CD8-positive, alpha-beta memory T cell (primary cell): Measurements from ENCODE around the gene NDFIP1. TPM values are rescaled to one million over a fixed set of nuclear protein-coding genes. Genes with fewer than 3 reads are reported as not detected.

Experiments
- CTCF ChIA-PET: fragments of 350-600 bp; sonication (Branson Sonifier 250); formaldehyde crosslinking; loops from one replicate; lab custom pipeline; 2021; ENCODE audit warnings: antibody characterized with exemption; lab: Charles Lee
- POLR2A ChIA-PET: fragments of 350-600 bp; sonication (Branson Sonifier 250); formaldehyde crosslinking; loops from one replicate; lab custom pipeline; 2021; ENCODE audit warnings: antibody characterized with exemption; lab: Charles Lee
- DNase-seq, 5 donors: peaks; one replicate each; pipeline versions ENCODE4 v3.0.0 to v3.0.0-alpha.2; 2020 to 2022; ENCODE audit warnings: mixed read lengths in 1 of 5
- H3K27ac ChIP-seq: one replicate; pipeline ENCODE4 v1.7.0; 2013; ENCODE audit warnings: low read depth, mild to moderate bottlenecking, low read length, moderate library complexity
- H3K27me3 ChIP-seq: 2 replicates; pipeline ENCODE4 v1.7.0; 2013; ENCODE audit warnings: low read length, mild to moderate bottlenecking; ENCODE audit not compliant: insufficient read depth, poor library complexity, severe bottlenecking
- H3K36me3 ChIP-seq: 2 replicates; pipeline ENCODE4 v1.7.0; 2013; ENCODE audit warnings: mild to moderate bottlenecking, low read length, moderate library complexity; ENCODE audit not compliant: insufficient read depth
- H3K4me1 ChIP-seq: 2 replicates; pipeline ENCODE4 v1.7.0; 2013; ENCODE audit warnings: mild to moderate bottlenecking, low read length, moderate library complexity; ENCODE audit not compliant: insufficient read depth
- H3K4me3 ChIP-seq: 2 replicates; pipeline ENCODE4 v1.7.0; 2013; ENCODE audit warnings: mild to moderate bottlenecking, low read length
- H3K9me3 ChIP-seq: 2 replicates; pipeline ENCODE4 v1.7.0; 2013; ENCODE audit warnings: mild to moderate bottlenecking, low read length
- H3K27ac Mint-ChIP-seq, 8 donors: one replicate each; pipeline ENCODE4 v1.8.0; 2020 to 2021; ENCODE audit warnings: mixed read lengths in 8 of 8, mild to moderate bottlenecking in 6 of 8, inconsistent platforms in 3 of 8, moderate library complexity in 3 of 8
- H3K27me3 Mint-ChIP-seq, 2 donors: one replicate each; pipeline ENCODE4 v1.8.0; 2020 to 2021; ENCODE audit warnings: mixed read lengths in 2 of 2, mild to moderate bottlenecking in 1 of 2, moderate library complexity in 1 of 2
- H3K36me3 Mint-ChIP-seq, 3 donors: one replicate each; pipeline ENCODE4 v1.8.0; 2020 to 2021; ENCODE audit warnings: mixed read lengths in 3 of 3, inconsistent platforms in 1 of 3, mild to moderate bottlenecking in 1 of 3
- H3K4me1 Mint-ChIP-seq, 3 donors: one replicate each; pipeline ENCODE4 v1.8.0; 2020 to 2021; ENCODE audit warnings: mixed read lengths in 3 of 3, inconsistent platforms in 1 of 3, mild to moderate bottlenecking in 1 of 3
- H3K4me3 Mint-ChIP-seq, 7 donors: one replicate each; pipeline ENCODE4 v1.8.0; 2020 to 2021; ENCODE audit warnings: mixed read lengths in 7 of 7, mild to moderate bottlenecking in 6 of 7, moderate library complexity in 4 of 7, inconsistent platforms in 2 of 7
- H3K9me3 Mint-ChIP-seq, 5 donors: one replicate each; pipeline ENCODE4 v1.8.0; 2020 to 2022; ENCODE audit warnings: mixed read lengths in 5 of 5, mild to moderate bottlenecking in 3 of 5, moderate library complexity in 2 of 5, inconsistent platforms in 1 of 5
- polyA plus RNA-seq: library from polyadenylated mRNA; unstranded; fragments of 300-500 nt; fragmentation: Illumina TruSeq; gene quantifications from one replicate; pipeline ENCODE4 v1.2.3, GENCODE V29; 2021
- total RNA-seq, 2 experiments: library from RNA; stranded (reverse); gene quantifications; one replicate each; pipeline ENCODE4 v1.2.3, GENCODE V29; 2021

NDFIP1 gene
- total and polyA plus RNA-seq, 3 experiments from 2014 or later, result 58.3 to 84.4 (median 81.3) TPM

DNA sequence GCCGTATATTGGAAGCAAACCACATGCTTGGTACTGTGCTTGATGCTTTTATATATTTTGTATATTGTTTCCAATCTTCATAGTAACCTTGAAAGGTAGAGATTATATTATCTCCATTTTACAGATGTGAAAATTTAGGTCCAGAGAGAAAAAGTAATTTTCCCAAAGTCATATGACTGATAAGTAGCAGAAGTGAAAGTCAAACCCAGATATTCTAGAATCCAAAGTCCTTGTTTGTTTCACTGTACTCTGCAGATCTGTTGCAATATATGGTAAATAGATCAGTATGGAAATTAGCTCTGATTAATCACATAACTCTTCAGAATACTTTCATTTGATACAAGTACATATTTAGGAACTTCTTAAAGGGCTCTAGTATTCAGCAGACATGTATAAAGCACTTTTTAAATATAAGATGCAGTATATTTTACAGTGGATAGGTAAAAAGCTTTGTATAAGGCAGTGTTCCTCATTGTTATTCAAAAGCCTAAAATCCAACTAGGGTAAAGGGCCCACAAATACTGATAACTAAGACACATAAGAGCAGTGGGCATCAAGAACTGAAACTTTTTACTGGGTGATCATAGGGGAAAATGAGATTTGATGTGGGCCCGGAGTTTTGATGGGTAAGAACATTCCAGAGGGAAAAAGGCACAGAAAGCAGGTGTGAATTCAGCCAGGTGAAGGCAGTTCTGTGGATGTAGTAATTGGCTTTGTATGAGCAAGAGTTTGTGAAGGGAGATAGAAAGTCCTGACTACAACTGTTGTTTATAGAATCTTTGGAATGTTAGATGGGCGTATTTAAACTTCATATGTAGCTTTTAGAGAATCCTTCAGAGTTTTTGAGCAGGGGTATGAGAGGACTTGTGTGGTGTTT, 25.0 kb downstream of the NDFIP1 start:
- no peaks in the 10 kb centered on the region for H3K27me3 ChIP-seq
- Mint-ChIP-seq H3K27ac (no peak overlapping the region), H3K27me3 (no peaks in the 10 kb centered on the region), H3K4me1 (peaks cover 31 to 45% (median 31%) of the 10 kb centered on the region in 3 donors), H3K9me3 (no peaks in the 10 kb centered on the region), H3K4me3 (no peak overlapping the region), H3K36me3 (peaks cover 0 to 35% (median 5%) of the 10 kb centered on the region in 3 donors)
- DNase-seq, result no peak
- H3K9me3 ChIP-seq, result no peaks in the 10 kb centered on the region
- no peak overlapping the region for H3K27ac ChIP-seq
- no peak overlapping the region for H3K4me3 ChIP-seq
- peaks cover 26% of the 10 kb centered on the region for H3K4me1 ChIP-seq
- POLR2A ChIA-PET, result no interaction called here
- CTCF ChIA-PET, result interaction anchor here (1.1 kb wide), 1 partner anchor 99 kb away, joined by 3 read pairs; no protein-coding TSS in a partner anchor
- H3K36me3 ChIP-seq, result peaks cover 19% of the 10 kb centered on the region

DNA sequence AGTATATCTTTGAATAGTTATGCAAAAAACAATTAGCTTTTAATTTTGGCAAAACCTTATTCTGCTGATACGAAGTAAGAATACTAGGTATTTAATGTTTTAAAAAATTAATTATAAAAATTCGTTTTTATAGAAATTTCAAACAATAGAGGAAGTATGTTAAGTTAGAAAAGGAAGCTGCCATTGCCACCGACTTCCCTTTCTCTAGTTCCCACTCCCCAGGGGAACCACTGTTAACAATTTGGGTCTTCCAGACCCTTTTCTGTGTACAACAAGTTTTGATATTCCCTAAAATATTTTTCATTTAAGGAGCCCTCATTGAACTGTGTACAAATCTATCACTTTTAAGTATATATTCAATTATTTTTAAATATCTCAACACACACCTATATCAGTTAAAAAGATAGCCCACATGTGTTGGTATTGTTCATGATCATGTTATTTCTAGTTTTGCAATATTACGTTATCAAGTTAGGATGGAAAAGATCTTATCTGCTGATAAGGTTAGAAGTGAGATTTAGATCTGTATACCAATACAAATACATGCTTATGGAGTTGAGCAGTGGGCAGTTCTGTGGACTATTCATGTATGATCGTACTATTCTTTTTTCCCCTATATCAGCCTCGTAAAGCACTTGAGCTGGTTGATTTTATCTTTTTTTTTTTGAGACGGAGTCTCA, 25.9 kb downstream of the NDFIP1 start:
- Histone ChIP-seq H3K36me3 (peaks cover 19% of the 10 kb centered on the region), H3K4me1 (peaks cover 17% of the 10 kb centered on the region), H3K27me3 (no peaks in the 10 kb centered on the region), H3K27ac (no peak overlapping the region), H3K4me3 (no peak overlapping the region), H3K9me3 (no peaks in the 10 kb centered on the region)
- ChIA-PET POLR2A (no interaction called here), CTCF (interaction anchor here (1.0 to 1.5 kb wide), 2 partner anchors 39 to 414 kb away, joined by 3 to 4 read pairs; no protein-coding TSS in a partner anchor)
- DNase-seq, result no peak
- Mint-ChIP-seq H3K9me3 (no peaks in the 10 kb centered on the region), H3K4me1 (peaks cover 22 to 36% (median 22%) of the 10 kb centered on the region in 3 donors), H3K4me3 (no peak overlapping the region), H3K36me3 (peaks cover 0 to 38% (median 5%) of the 10 kb centered on the region in 3 donors), H3K27ac (no peak overlapping the region), H3K27me3 (no peaks in the 10 kb centered on the region)

DNA sequence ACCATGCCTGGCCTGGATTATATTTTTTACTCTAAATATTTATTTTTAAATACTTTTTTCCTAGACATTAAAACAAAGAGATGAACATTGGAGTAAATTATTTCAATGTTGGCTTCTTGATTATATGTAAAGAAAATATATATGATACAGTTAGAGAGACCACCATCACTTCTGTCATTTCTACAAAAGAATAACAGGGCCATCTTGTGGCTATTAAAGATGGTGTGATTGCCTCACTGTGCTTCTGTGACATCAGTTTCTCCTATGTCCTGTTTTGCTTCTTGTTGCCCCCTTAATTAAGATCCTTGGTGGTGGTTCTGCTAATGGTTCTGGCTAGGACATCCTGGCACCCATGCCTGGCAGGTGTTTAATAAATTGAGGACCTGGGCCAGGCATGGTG, 32.9 kb downstream of the NDFIP1 start:
- ChIA-PET POLR2A (interaction anchor here (0.6 kb wide), 1 partner anchor 476 kb away, joined by 5 read pairs; no protein-coding TSS in a partner anchor), CTCF (interaction anchor here (10.8 kb wide), 1 partner anchor 127 kb away, joined by 102 read pairs; the partner anchor contains the start of gene GNPDA1)
- Histone ChIP-seq H3K9me3 (no peaks in the 10 kb centered on the region), H3K4me1 (no peaks in the 10 kb centered on the region), H3K27me3 (no peaks in the 10 kb centered on the region), H3K27ac (no peak overlapping the region), H3K4me3 (no peak overlapping the region), H3K36me3 (peaks cover 26% of the 10 kb centered on the region)
- Mint-ChIP-seq H3K9me3 (no peaks in the 10 kb centered on the region), H3K4me1 (no peaks in the 10 kb centered on the region), H3K4me3 (no peak overlapping the region), H3K36me3 (peaks cover 0 to 57% (median 5%) of the 10 kb centered on the region in 3 donors), H3K27me3 (no peaks in the 10 kb centered on the region), H3K27ac (no peak overlapping the region)
- no peak for DNase-seq

DNA sequence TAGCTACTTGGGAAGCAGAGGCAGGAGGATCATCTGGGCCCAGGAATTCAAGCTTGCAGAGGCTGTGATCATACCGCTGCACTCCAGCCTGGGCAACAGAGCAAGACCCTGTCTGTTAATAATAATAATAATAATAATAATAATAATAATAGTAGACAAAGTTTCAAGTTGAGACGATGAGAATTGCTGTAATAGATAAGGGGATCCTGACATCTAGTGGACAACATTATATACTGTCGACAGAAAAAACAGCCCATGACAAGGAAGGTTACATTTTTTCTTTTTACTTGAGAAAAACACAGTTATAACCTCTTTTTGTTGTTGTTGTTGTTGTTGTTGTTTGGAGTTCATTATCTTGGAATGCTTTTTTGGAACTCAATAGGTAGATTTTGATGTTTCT, 35.3 kb downstream of the NDFIP1 start:
- no peaks in the 10 kb centered on the region for H3K4me1 ChIP-seq
- Mint-ChIP-seq H3K4me3 (no peak overlapping the region), H3K9me3 (no peaks in the 10 kb centered on the region), H3K36me3 (peaks cover 6 to 61% (median 12%) of the 10 kb centered on the region in 3 donors), H3K27ac (no peak overlapping the region), H3K4me1 (peaks cover 0 to 4% (median 0%) of the 10 kb centered on the region in 3 donors), H3K27me3 (no peaks in the 10 kb centered on the region)
- H3K27me3 ChIP-seq, result no peaks in the 10 kb centered on the region
- H3K36me3 ChIP-seq, result peaks cover 36% of the 10 kb centered on the region
- DNase-seq, result peak in 2 of 5 donors; percentile 10 to 35
- no peak overlapping the region for H3K4me3 ChIP-seq
- no peak overlapping the region for H3K27ac ChIP-seq
- no peaks in the 10 kb centered on the region for H3K9me3 ChIP-seq
- ChIA-PET CTCF (interaction anchor here (0.6 to 10.8 kb wide), 19 partner anchors 8 to 475 kb away, joined by 3 to 102 read pairs (median 4); partner anchors contain the start of genes GNPDA1 and RNF14), POLR2A (interaction anchor here (0.6 to 1.0 kb wide), 2 partner anchors 49 to 152 kb away, joined by 3 read pairs; no protein-coding TSS in a partner anchor)

DNA sequence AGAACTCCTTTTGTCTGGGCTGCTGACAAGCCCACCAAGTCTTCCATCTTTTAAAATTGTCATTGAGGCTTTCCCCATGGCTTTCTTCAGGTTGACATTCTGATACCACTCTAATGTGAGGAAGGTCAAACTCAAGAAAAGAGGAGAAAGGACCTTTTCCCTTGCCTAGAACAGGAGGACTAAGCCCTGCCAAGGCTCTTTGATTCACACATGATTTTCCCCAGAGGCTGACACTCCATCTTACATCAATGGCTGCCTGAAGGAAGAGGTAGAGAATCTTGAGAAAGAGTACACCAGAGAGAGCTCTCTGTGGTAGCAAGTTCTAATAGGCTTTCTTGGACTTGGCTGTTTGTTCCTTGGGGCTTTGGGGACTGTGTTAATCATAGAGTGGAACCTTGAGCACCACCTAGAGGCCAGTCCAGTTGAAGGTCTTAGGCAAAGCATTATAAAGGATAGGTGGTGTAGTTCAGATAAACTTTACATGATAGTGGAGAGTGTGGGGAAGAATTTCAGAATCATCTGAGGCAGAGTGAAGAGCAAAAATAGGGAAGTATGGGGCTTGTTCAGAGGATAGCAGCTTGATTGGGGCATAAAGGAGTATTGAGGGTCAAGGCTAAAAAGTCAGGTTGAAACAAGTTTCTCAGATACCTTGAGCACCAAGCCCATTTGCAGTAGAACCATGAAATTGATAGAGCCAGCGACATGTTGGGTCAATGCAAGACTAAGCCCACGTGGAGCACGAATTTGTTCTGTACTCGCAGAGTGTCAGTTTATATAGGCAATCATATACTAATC, 36.7 kb downstream of the NDFIP1 start:
- no peaks in the 10 kb centered on the region for H3K27me3 ChIP-seq
- DNase-seq, result peak; percentile 17 to 70 (median 35)
- no peaks in the 10 kb centered on the region for H3K9me3 ChIP-seq
- peaks cover 6 to 61% (median 12%) of the 10 kb centered on the region in 3 donors for H3K36me3 Mint-ChIP-seq
- H3K9me3 Mint-ChIP-seq, result no peaks in the 10 kb centered on the region
- no peak overlapping the region for H3K4me3 ChIP-seq
- no peaks in the 10 kb centered on the region for H3K4me1 ChIP-seq
- POLR2A ChIA-PET, result no interaction called here
- H3K4me1 Mint-ChIP-seq, result peaks cover 0 to 4% (median 0%) of the 10 kb centered on the region in 3 donors
- no peak overlapping the region for H3K4me3 Mint-ChIP-seq
- CTCF ChIA-PET, result interaction anchor here (0.6 to 10.8 kb wide), 11 partner anchors 16 to 568 kb away, joined by 3 to 102 read pairs (median 4); partner anchors contain the start of genes GNPDA1 and RNF14
- no peaks in the 10 kb centered on the region for H3K27me3 Mint-ChIP-seq
- peaks cover 36% of the 10 kb centered on the region for H3K36me3 ChIP-seq
- H3K27ac ChIP-seq, result no peak overlapping the region
- peak overlapping the region in 1 of 8 donors; percentile 42 for H3K27ac Mint-ChIP-seq

DNA sequence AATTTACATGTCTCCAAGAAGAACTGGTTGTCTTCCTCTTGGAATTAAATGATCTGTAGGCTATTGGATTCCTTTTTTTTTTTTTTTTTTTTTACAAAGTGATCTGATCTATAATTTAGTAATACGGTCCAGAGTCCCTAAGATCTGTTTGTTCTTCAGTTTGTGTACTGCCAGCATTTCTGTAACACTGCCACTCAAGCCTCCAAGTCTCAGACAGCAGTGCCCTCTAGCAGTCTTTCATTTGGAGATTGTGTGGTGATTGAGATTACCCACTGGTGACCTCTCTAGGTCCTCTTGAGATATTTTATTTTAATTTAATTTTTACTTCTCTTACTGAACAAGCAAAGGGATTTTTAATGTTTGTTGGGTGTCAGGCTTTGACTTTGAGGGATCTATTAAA, 40.8 kb downstream of the NDFIP1 start:
- H3K9me3 ChIP-seq, result no peaks in the 10 kb centered on the region
- H3K4me3 ChIP-seq, result no peak overlapping the region
- H3K4me3 Mint-ChIP-seq, result no peak overlapping the region
- H3K36me3 Mint-ChIP-seq, result peaks cover 6 to 60% (median 10%) of the 10 kb centered on the region in 3 donors
- ChIA-PET CTCF (interaction anchor here (1.3 to 10.8 kb wide), 2 partner anchors 135 to 180 kb away, joined by 3 to 102 read pairs; partner anchors contain the start of genes GNPDA1 and RNF14), POLR2A (no interaction called here)
- no peaks in the 10 kb centered on the region for H3K27me3 ChIP-seq
- DNase-seq, result no peak
- H3K4me1 Mint-ChIP-seq, result peaks cover 2 to 10% (median 9%) of the 10 kb centered on the region in 3 donors
- H3K27ac Mint-ChIP-seq, result no peak overlapping the region
- H3K9me3 Mint-ChIP-seq, result no peaks in the 10 kb centered on the region
- no peaks in the 10 kb centered on the region for H3K4me1 ChIP-seq
- H3K27ac ChIP-seq, result no peak overlapping the region
- H3K27me3 Mint-ChIP-seq, result no peaks in the 10 kb centered on the region
- peaks cover 39% of the 10 kb centered on the region for H3K36me3 ChIP-seq

DNA sequence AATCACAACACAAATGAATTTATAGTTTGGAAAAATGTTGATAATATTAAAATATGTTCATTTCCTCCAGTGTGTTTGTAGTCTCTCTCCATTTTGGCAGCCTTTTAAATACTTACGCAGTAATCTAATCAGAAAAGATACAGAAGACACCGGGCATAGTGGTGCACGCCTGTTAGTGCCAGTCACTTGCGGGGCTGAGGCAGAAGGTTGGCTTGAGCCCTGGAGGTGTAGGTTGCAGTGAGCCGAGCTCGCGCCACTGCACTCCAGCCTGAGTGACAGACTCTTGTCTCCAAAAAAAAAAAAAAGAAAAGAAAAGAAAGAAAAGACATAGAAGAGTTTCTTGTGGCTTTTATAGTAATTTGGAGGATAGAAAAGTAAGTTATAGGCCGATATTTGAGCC, 41.9 kb downstream of the NDFIP1 start:
- Histone ChIP-seq H3K4me3 (no peak overlapping the region), H3K27ac (no peak overlapping the region), H3K27me3 (no peaks in the 10 kb centered on the region), H3K36me3 (peaks cover 32% of the 10 kb centered on the region), H3K9me3 (no peaks in the 10 kb centered on the region), H3K4me1 (no peaks in the 10 kb centered on the region)
- POLR2A ChIA-PET, result no interaction called here
- H3K27ac Mint-ChIP-seq, result peak overlapping the region in 1 of 8 donors; percentile 61
- H3K9me3 Mint-ChIP-seq, result no peaks in the 10 kb centered on the region
- H3K27me3 Mint-ChIP-seq, result no peaks in the 10 kb centered on the region
- no peak for DNase-seq
- H3K4me1 Mint-ChIP-seq, result peaks cover 2 to 10% (median 9%) of the 10 kb centered on the region in 3 donors
- peaks cover 6 to 64% (median 11%) of the 10 kb centered on the region in 3 donors for H3K36me3 Mint-ChIP-seq
- CTCF ChIA-PET, result interaction anchor here (1.4 kb wide), 1 partner anchor 138 kb away, joined by 3 read pairs; the partner anchor contains the start of gene GNPDA1
- no peak overlapping the region for H3K4me3 Mint-ChIP-seq
